ENCODE data around the gene CA9.

The CA9 gene

DNA sequence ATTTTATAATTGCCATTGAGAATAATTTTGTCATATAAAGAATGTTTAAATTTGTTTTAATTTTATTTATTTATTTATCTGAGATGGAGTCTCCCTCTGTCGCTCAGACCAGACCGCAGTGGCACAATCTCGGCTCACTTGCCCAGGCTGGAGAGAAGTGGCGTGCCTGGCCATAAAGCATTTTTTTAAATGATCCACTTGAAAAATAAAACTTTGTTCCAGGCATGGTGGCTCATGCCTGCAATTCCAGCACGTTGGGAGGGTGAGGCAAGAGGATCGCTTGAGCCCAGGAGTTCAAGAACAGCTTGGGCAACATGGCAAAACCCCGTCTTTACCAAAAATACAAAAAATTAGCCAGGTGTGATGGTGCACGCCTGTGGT is 20.9 kb upstream of the CA9 start:
- no peak for DNase-seq

DNA sequence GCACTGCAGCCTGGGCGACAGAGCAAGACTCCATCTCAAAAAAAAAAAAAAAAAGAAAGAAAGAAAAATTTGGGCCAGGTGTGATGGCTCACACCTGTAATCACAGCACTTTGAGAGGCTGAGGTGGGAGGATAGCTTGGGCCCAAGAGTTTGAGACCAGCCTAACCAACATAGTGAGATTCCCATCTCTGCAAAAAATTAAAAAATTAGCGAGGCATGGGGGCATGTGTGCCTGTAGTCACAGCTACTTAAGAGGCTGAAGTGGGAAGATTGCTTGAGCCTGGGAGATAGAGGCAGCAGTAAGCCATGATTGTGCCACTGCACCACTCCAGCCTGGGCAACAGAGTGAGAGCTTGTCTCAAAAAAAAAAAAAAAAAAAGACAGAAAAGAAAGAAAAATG is 20.1 kb upstream of the CA9 start:
- no peak for DNase-seq

DNA sequence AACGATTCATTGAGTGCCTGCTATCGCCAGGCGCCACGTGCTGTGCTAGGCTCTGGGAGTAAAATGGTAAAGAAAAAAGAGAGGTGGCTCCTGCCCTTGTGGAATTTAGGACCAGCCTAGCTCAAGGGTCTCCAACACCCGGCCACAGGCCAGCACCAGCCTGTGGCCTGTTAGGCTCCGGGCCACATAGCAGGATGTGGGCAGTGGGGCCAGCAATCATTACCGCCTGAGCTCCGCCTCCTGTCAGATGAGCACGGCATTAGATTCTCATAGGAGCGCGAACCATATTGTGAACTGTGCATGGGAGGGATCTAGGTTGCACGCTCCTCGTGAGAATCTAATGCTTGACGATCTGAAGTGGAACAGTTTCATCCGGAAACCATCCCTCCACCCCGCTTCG is 17.4 kb upstream of the CA9 start:
- DNase-seq, result no peak

DNA sequence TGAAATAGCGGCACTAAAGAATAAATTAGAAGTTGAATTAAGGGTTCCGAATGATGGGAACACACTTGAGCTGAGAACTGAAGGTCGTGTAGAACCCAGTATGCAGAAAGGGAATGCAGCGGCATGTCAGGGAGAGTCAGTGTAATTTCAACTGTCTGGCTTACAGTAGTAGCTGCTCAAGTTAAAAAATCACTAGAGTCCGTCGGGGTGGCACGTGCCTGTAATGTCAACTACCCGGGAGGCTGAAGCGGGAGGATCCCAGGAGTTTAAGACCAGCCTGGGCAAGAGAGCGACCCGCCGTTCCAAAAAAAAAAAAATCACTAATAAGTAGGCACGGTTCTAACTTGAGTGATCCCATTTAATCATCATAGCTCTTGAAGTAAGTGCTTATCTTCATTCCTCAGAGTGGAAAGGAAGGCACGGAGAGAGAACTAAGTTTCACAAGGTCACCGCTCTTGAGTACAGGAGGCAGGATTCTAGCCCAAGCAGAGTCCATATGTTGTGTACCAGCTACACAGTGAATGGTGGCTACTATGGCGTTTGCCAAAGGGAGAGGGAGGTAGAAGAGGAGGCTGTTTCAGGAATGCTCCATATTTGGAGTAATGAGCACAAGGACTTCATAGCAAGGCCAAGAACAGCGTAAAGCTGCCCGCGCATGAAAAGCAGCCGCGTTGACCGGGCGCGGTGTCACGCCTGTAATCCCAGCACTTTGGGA is 16.7 kb upstream of the CA9 start:
- no peak for DNase-seq

GRCh38 chr9:35657546-35658136 is 16.1 kb upstream of the CA9 start, which contains the start of gene RMRP:
Gene RMRP (minus strand): TSS chr9:35658019.
- peak; percentile 99 for DNase-seq

GRCh38 chr9:35658137-35658967 is 15.4 kb upstream of the CA9 start, which contains the start of gene CCDC107:
Gene CCDC107 (plus strand): TSS chr9:35658292. CDS start chr9:35658380, 88 bp downstream.
- DNase-seq, result peak; percentile 86

DNA sequence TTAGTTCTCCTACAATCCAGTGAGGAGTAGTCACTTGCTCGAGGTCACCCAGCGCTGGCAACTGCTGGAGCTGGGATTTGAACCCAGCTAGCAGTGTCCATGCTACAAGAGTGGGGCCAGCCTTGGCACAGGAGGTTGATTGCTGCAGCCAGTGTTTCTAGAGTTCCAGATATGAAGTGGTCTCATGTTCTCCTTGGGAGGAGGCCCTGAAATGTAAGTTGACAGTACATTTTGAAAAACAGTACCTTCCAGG is 14.8 kb upstream of the CA9 start:
- DNase-seq, result peak; percentile 36

DNA sequence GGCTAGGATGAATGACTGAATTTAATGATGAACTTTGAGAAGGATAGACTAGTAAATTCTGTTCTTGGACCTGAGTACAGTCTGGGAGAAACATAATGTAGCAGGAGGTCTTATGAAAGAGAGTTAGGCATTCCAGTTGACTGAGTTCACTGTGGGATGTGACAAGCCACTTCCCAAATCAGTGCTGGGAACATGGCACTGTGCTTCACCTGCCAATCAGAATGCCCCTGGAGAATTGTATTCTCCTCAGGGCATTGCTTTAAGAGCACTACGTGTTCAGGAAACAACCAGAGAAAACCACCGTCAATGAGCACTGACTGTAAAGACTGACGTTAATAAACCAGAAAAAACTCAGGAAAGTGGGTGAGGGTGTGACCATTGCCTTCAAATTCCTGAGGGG is 14.4 kb upstream of the CA9 start:
- DNase-seq, result no peak

DNA sequence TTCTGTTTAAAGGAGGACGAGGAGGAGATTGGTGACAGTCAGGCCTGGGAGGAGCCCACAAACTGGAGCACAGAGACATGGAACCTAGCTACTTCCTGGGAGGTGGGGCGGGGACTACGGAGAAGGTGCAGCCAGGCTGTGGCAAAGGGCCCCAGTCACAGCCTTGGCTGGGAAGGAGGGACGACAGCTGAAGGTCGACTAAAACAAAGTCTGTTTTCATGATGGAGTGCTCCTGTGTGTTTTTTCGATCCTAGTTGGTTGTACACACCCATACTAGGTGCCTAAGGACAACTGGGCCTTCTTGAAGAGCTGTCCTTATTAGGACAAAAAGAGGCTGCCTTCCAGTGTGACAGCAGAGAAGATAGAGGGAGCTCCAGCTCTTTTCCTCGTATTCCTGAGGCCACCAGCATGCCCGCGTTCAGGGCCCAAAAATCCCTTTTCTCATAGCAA is 12.7 kb upstream of the CA9 start:
- no peak for DNase-seq

- DNase-seq, result peak; percentile 39
Observed at GRCh38 chr9:35661756-35662350, 11.9 kb upstream of the CA9 start.

GRCh38 chr9:35662437-35662836 is 11.3 kb upstream of the CA9 start:
- DNase-seq, result no peak

DNA sequence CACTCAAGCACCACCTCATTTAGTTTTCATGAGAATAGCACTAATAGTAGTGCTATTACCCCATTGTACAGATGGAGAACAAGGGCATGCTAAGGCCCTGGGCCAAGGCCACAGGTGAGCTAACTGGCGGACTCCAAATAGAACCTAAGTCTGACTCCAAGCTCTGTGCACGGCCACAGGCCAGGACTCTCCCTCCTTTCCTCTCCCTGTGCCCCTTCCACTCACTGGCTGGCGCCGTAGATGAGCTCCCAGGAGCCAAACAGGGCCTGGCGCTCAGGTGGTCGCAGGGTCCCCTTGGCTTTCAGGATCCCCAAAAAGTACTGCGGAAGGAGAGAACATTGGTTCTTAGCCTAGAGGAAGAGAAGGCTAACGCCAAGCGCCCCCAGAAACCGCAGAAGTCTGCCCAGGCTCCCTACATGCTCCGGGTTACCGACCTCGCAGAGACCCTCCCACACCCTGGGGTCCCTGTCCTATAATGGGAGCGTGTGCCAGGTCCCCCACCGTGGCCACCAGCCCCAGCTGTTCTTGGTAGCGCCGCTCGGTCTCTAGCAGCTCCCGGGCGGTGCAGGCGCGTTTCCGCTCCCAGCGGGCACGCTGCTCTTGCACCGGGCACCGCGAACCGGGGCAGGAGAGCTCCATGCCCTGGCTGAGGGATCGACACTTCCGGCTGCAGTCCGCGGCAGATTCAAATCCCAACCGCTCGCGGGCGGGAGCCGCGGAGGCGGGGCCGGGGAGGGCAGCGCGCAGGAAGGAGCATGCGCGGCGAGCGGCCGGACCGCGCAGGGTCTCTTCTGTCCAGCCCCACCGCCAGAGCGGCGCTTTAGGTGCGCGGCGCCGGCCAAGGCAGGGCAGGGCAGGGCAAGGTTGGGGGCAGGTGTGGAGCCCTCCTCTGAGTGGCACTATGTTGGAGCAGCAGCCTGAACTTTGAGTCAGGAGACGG is 8.9 kb upstream of the CA9 start, which contains the start of gene ARHGEF39:
Gene ARHGEF39 (minus strand): TSS at position 665 of the 940 bp plus-strand sequence. CDS start 26 bp downstream, at position 639.
- peak; percentile 86 for DNase-seq

- DNase-seq, result no peak
Observed at GRCh38 chr9:35665471-35665818, 8.3 kb upstream of the CA9 start.

DNA sequence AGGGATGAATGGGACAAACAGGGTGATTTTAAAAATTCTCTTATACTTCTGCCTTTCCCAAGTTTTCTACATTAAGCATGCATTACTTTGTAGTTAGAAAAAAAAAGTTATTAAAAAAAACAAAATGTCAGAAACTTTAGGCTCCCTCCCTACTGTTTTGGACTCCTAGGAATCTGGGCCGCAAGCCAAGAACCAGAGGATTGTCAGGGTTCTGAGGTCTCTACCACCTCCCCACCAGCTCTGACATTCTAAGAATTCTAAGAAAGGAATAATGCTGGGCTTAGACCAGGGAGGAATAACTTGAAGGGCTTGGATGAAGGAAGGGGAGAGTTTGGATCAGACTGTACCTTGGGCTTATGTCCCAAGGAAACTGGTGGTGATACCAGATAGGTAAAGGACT is 7.7 kb upstream of the CA9 start:
- DNase-seq, result no peak

- no peak for DNase-seq
Observed at GRCh38 chr9:35666549-35666948, 7.2 kb upstream of the CA9 start.

DNA sequence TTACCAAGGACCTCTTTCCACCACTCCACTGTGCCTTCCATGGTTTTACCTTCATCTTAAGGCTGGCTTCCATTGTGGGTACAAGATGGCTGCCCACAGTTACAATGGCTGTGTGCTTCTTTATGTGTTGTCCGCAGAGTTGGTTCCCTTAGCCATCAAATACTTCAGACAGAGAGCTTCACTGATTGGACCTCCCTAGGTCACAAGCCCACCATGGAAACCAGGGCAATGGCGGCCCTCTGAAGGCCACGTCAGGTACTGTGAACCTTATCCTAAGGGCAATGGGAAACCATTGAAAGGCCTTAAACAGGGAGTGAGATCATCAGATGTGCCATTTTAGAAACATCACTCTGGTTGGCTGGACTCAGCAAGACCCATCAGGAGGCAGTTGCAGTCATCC is 5.8 kb upstream of the CA9 start:
- no peak for DNase-seq

DNA sequence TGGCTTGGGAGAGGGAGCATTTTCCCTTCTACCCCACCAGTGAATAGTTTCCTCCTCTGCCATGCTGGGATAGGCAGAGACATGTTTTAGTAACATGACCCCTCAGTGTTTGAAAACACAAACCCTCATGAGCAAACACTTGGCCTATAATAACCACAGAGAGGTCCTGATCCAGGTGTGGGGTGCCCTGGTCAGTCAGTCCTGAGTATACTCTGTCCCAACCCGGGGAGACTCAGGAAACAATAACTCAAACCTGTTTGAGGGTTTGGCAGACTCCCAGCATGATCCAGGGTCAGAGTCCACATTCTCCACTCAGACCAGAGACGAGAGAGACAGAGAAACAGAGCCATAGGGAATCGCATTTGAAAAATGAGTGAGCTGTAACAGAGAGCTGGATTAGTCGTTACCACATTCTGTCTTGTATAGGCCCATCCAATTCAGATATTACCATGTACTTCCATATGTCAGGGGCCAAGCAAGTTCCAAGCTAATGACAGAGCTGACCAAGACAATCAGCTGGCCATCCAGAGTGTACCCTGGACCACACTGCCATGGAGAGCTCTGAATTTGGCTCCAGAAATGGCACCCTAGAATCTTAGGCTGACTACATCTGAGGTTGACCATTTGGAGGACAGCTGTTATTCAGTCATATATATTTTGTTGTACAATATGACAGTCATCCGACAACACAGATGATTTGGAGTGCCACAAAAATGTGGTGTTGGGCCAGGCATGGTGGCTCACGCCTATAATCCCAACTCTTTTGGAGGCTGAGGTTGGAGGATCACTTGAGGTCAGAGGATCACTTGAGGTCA is 4.2 kb upstream of the CA9 start:
- DNase-seq, result no peak

- no peak for DNase-seq
Observed at GRCh38 chr9:35674025-35674361, 265 bp downstream of the CA9 start.

GRCh38 chr9:35675204-35675603 is 1.5 kb downstream of the CA9 start:
- DNase-seq, result no peak

GRCh38 chr9:35675732-35676392 is 2.1 kb downstream of the CA9 start:
- no peak for DNase-seq

GRCh38 chr9:35679091-35679490 is 5.4 kb downstream of the CA9 start:
- DNase-seq, result no peak

Data from activated CD4-positive, alpha-beta T cell treated with anti-CD3 and anti-CD28 coated beads, Interleukin-2, amount 50 U/mL, for 16 hours (primary cell).